ES-I3 (cell line): ENCODE data around the gene COL28A1.

Source experiments
- H3K36me3 ChIP-seq: 2 replicates; pipeline ENCODE4 v1.6.1; 2013; ENCODE audit warnings: mild to moderate bottlenecking, low read length, control low read depth, moderate library complexity; ENCODE audit not compliant: insufficient read depth
- H3K4me1 ChIP-seq: 2 replicates; pipeline ENCODE4 v1.6.1; 2013; ENCODE audit warnings: mild to moderate bottlenecking, control low read depth, low read length; ENCODE audit not compliant: insufficient read depth
- H3K9ac ChIP-seq: 2 replicates; pipeline ENCODE4 v1.6.1; 2013; ENCODE audit warnings: low read depth, mild to moderate bottlenecking, low read length, moderate library complexity
- H3K9me3 ChIP-seq: 2 replicates; pipeline ENCODE4 v1.6.1; 2013; ENCODE audit warnings: mild to moderate bottlenecking, low read length, moderate library complexity; ENCODE audit not compliant: control insufficient read depth, insufficient read depth

COL28A1 gene

GRCh38 chr7:7446616-7447015 lies 89.1 kb downstream of the COL28A1 start:
- no peaks in the 10 kb centered on the region for H3K4me1 ChIP-seq
- H3K9ac ChIP-seq = no peak overlapping the region
- peaks cover 8% of the 10 kb centered on the region; the same call in 1 of the 2 replicates for H3K9me3 ChIP-seq
- H3K36me3 ChIP-seq = no peaks in the 10 kb centered on the region

GRCh38 chr7:7443806-7444350 lies 91.8 kb downstream of the COL28A1 start:
- H3K36me3 ChIP-seq = no peaks in the 10 kb centered on the region
- H3K9ac ChIP-seq = no peak overlapping the region
- H3K9me3 ChIP-seq = peaks cover 8% of the 10 kb centered on the region; the same call in 1 of the 2 replicates
- H3K4me1 ChIP-seq = no peaks in the 10 kb centered on the region

GRCh38 chr7:7439564-7439963 lies 96.1 kb downstream of the COL28A1 start:
- H3K9me3 ChIP-seq = no peaks in the 10 kb centered on the region
- H3K9ac ChIP-seq = no peak overlapping the region
- no peaks in the 10 kb centered on the region for H3K36me3 ChIP-seq
- no peaks in the 10 kb centered on the region for H3K4me1 ChIP-seq

- H3K4me1 ChIP-seq = peaks cover 7% of the 10 kb centered on the region; the same call in 1 of the 2 replicates
- H3K36me3 ChIP-seq = no peaks in the 10 kb centered on the region
- H3K9me3 ChIP-seq = no peaks in the 10 kb centered on the region
- H3K9ac ChIP-seq = no peak overlapping the region
Observed at GRCh38 chr7:7438851-7439250, 96.8 kb downstream of the COL28A1 start.

- H3K9me3 ChIP-seq = no peaks in the 10 kb centered on the region
- H3K4me1 ChIP-seq = peaks cover 7% of the 10 kb centered on the region; the same call in 1 of the 2 replicates
- H3K36me3 ChIP-seq = no peaks in the 10 kb centered on the region
- no peak overlapping the region for H3K9ac ChIP-seq
Observed at GRCh38 chr7:7435978-7436377, 99.7 kb downstream of the COL28A1 start.

GRCh38 chr7:7434329-7434728 lies 101.3 kb downstream of the COL28A1 start:
- H3K4me1 ChIP-seq = peaks cover 7% of the 10 kb centered on the region; the same call in 1 of the 2 replicates
- H3K36me3 ChIP-seq = no peaks in the 10 kb centered on the region
- no peaks in the 10 kb centered on the region for H3K9me3 ChIP-seq
- no peak overlapping the region for H3K9ac ChIP-seq

GRCh38 chr7:7433811-7434210 lies 101.9 kb downstream of the COL28A1 start:
- H3K36me3 ChIP-seq = no peaks in the 10 kb centered on the region
- peaks cover 7% of the 10 kb centered on the region; the same call in 1 of the 2 replicates for H3K4me1 ChIP-seq
- no peaks in the 10 kb centered on the region for H3K9me3 ChIP-seq
- no peak overlapping the region for H3K9ac ChIP-seq

GRCh38 chr7:7432979-7433378 lies 102.7 kb downstream of the COL28A1 start:
- Histone ChIP-seq H3K9me3 (no peaks in the 10 kb centered on the region), H3K4me1 (peaks cover 7% of the 10 kb centered on the region; the same call in 1 of the 2 replicates), H3K36me3 (no peaks in the 10 kb centered on the region), H3K9ac (no peak overlapping the region)

GRCh38 chr7:7428806-7429205 lies 106.9 kb downstream of the COL28A1 start:
- Histone ChIP-seq H3K9me3 (no peaks in the 10 kb centered on the region), H3K4me1 (peaks cover under 1% of the 10 kb centered on the region; the same call in 1 of the 2 replicates), H3K9ac (no peak overlapping the region), H3K36me3 (no peaks in the 10 kb centered on the region)

- Histone ChIP-seq H3K4me1 (no peaks in the 10 kb centered on the region), H3K9ac (no peak overlapping the region), H3K9me3 (no peaks in the 10 kb centered on the region), H3K36me3 (no peaks in the 10 kb centered on the region)
Observed at GRCh38 chr7:7427363-7427762, 108.3 kb downstream of the COL28A1 start.

GRCh38 chr7:7426676-7427075 lies 109.0 kb downstream of the COL28A1 start:
- H3K9me3 ChIP-seq = no peaks in the 10 kb centered on the region

GRCh38 chr7:7425321-7425720 lies 110.4 kb downstream of the COL28A1 start:
- H3K9ac ChIP-seq = no peak overlapping the region
- H3K9me3 ChIP-seq = no peaks in the 10 kb centered on the region
- no peaks in the 10 kb centered on the region for H3K4me1 ChIP-seq
- H3K36me3 ChIP-seq = no peaks in the 10 kb centered on the region

More at GRCh38 chr7:7426676-7427075, 109.0 kb downstream of the COL28A1 start:
- Histone ChIP-seq H3K36me3 (no peaks in the 10 kb centered on the region), H3K9ac (no peak overlapping the region), H3K4me1 (no peaks in the 10 kb centered on the region)

- Histone ChIP-seq H3K4me1 (no peaks in the 10 kb centered on the region), H3K9ac (no peak overlapping the region), H3K36me3 (no peaks in the 10 kb centered on the region), H3K9me3 (no peaks in the 10 kb centered on the region)
Observed at GRCh38 chr7:7424151-7424873, 111.4 kb downstream of the COL28A1 start.

GRCh38 chr7:7422641-7423040 lies 113.0 kb downstream of the COL28A1 start:
- Histone ChIP-seq H3K36me3 (no peaks in the 10 kb centered on the region), H3K9me3 (no peaks in the 10 kb centered on the region), H3K4me1 (no peaks in the 10 kb centered on the region), H3K9ac (no peak overlapping the region)

- Histone ChIP-seq H3K4me1 (no peaks in the 10 kb centered on the region), H3K36me3 (no peaks in the 10 kb centered on the region), H3K9me3 (no peaks in the 10 kb centered on the region), H3K9ac (no peak overlapping the region)
Observed at GRCh38 chr7:7421826-7422225, 113.8 kb downstream of the COL28A1 start.
